ENCODE results near the gene TMEM106C. TPM values are rescaled to one million over a fixed set of nuclear protein-coding genes. Genes with fewer than 3 reads are reported as not detected.

The TMEM106C gene
- total RNA-seq, 1 donor from 2014 or later, result 76.1 TPM

GRCh38 chr12:48013287-48013686 lies 49.9 kb downstream of the TMEM106C start:
- H3K27me3 Mint-ChIP-seq, result peaks cover 58% of the 10 kb centered on the region
- no peak for TF ChIP-seq CTCF (IDR thresholded peaks at IDR 0.05; ENCODE audit: unreplicated experiment)

GRCh38 chr12:48015129-48015528 lies 51.7 kb downstream of the TMEM106C start:
- Mint-ChIP-seq H3K4me1 (ENCODE audit: low read depth) (peaks cover 4% of the 10 kb centered on the region), H3K27me3 (peaks cover 51% of the 10 kb centered on the region), H3K36me3 (ENCODE audit: insufficient read depth) (no peaks in the 10 kb centered on the region), H3K27ac (no peak overlapping the region), H3K4me3 (ENCODE audit: low read depth) (no peak overlapping the region), H3K9me3 (ENCODE audit: low read depth) (no peaks in the 10 kb centered on the region)
- TF ChIP-seq CTCF (IDR thresholded peaks at IDR 0.05; ENCODE audit: unreplicated experiment), result no peak
- DNase-seq (ENCODE audit: low spot score, unreplicated experiment), result no peak

More at GRCh38 chr12:48013287-48013686, 49.9 kb downstream of the TMEM106C start:
- no peak for DNase-seq (ENCODE audit: low spot score, unreplicated experiment)
- peaks cover under 1% of the 10 kb centered on the region for H3K4me1 Mint-ChIP-seq (ENCODE audit: low read depth)
- no peak overlapping the region for H3K4me3 Mint-ChIP-seq (ENCODE audit: low read depth)
- H3K9me3 Mint-ChIP-seq (ENCODE audit: low read depth), result no peaks in the 10 kb centered on the region
- H3K27ac Mint-ChIP-seq, result no peak overlapping the region
- no peaks in the 10 kb centered on the region for H3K36me3 Mint-ChIP-seq (ENCODE audit: insufficient read depth)

- H3K4me1 Mint-ChIP-seq (ENCODE audit: low read depth), result peaks cover 4% of the 10 kb centered on the region
- DNase-seq (ENCODE audit: low spot score, unreplicated experiment), result no peak
- no peak for TF ChIP-seq CTCF (IDR thresholded peaks at IDR 0.05; ENCODE audit: unreplicated experiment)
- H3K27ac Mint-ChIP-seq, result no peak overlapping the region
- no peak overlapping the region for H3K4me3 Mint-ChIP-seq (ENCODE audit: low read depth)
- no peaks in the 10 kb centered on the region for H3K9me3 Mint-ChIP-seq (ENCODE audit: low read depth)
- no peaks in the 10 kb centered on the region for H3K36me3 Mint-ChIP-seq (ENCODE audit: insufficient read depth)
- H3K27me3 Mint-ChIP-seq, result peaks cover 49% of the 10 kb centered on the region
Measured at GRCh38 chr12:48015954-48016353, 52.6 kb downstream of the TMEM106C start.

GRCh38 chr12:48016373-48017020 lies 53.1 kb downstream of the TMEM106C start:
- peaks cover 45% of the 10 kb centered on the region for H3K27me3 Mint-ChIP-seq
- no peaks in the 10 kb centered on the region for H3K36me3 Mint-ChIP-seq (ENCODE audit: insufficient read depth)
- H3K4me1 Mint-ChIP-seq (ENCODE audit: low read depth), result peaks cover 4% of the 10 kb centered on the region
- H3K9me3 Mint-ChIP-seq (ENCODE audit: low read depth), result no peaks in the 10 kb centered on the region
- H3K27ac Mint-ChIP-seq, result no peak overlapping the region
- DNase-seq (ENCODE audit: low spot score, unreplicated experiment), result no peak
- no peak overlapping the region for H3K4me3 Mint-ChIP-seq (ENCODE audit: low read depth)
- no peak for TF ChIP-seq CTCF (IDR thresholded peaks at IDR 0.05; ENCODE audit: unreplicated experiment)

GRCh38 chr12:48017496-48017895 lies 54.1 kb downstream of the TMEM106C start:
- H3K27me3 Mint-ChIP-seq, result peaks cover 40% of the 10 kb centered on the region
- H3K9me3 Mint-ChIP-seq (ENCODE audit: low read depth), result no peaks in the 10 kb centered on the region
- H3K27ac Mint-ChIP-seq, result no peak overlapping the region

More at GRCh38 chr12:48017496-48017895, 54.1 kb downstream of the TMEM106C start:
- Mint-ChIP-seq H3K4me3 (ENCODE audit: low read depth) (no peak overlapping the region), H3K36me3 (ENCODE audit: insufficient read depth) (no peaks in the 10 kb centered on the region), H3K4me1 (ENCODE audit: low read depth) (peaks cover 14% of the 10 kb centered on the region)
- no peak for DNase-seq (ENCODE audit: low spot score, unreplicated experiment)
- TF ChIP-seq CTCF (IDR thresholded peaks at IDR 0.05; ENCODE audit: unreplicated experiment), result no peak
